ENCODE measurements around the gene DCAF11.

DCAF11 gene

GRCh38 chr14:24155100-24155499, 40.5 kb downstream of the DCAF11 start:
- no peak overlapping the region for H3K27ac ChIP-seq

GRCh38 chr14:24156840-24157239, 42.3 kb downstream of the DCAF11 start:
- H3K9me3 ChIP-seq, result no peaks in the 10 kb centered on the region
- H3K27me3 ChIP-seq, result no peaks in the 10 kb centered on the region
- H3K27ac ChIP-seq, result no peak overlapping the region
- intact Hi-C loops (cut with DNase I; ENCODE audit: low total_unique reads), result no loop called here
- no peak for DNase-seq
- H3K36me3 ChIP-seq, result peaks cover 52 to 88% (median 60%) of the 10 kb centered on the region in 3 donors
- H3K4me1 ChIP-seq, result peaks cover 0 to 11% (median 7%) of the 10 kb centered on the region in 4 donors
- H3K4me3 ChIP-seq, result no peak overlapping the region
- no peak for TF ChIP-seq CTCF (IDR thresholded peaks at IDR 0.05)

More at GRCh38 chr14:24155100-24155499, 40.5 kb downstream of the DCAF11 start:
- Histone ChIP-seq H3K9me3 (no peaks in the 10 kb centered on the region), H3K4me1 (no peaks in the 10 kb centered on the region), H3K4me3 (no peak overlapping the region), H3K36me3 (peaks cover 68 to 98% (median 78%) of the 10 kb centered on the region in 3 donors), H3K27me3 (no peaks in the 10 kb centered on the region)
- DNase-seq, result no peak
- TF ChIP-seq CTCF (IDR thresholded peaks at IDR 0.05), result no peak
- intact Hi-C loops (cut with DNase I; ENCODE audit: low total_unique reads), result no loop called here

GRCh38 chr14:24157331-24157730, 42.8 kb downstream of the DCAF11 start:
- H3K4me3 ChIP-seq, result no peak overlapping the region
- H3K9me3 ChIP-seq, result no peaks in the 10 kb centered on the region
- H3K27ac ChIP-seq, result no peak overlapping the region
- H3K36me3 ChIP-seq, result peaks cover 47 to 83% (median 55%) of the 10 kb centered on the region in 3 donors
- DNase-seq, result no peak
- TF ChIP-seq CTCF (IDR thresholded peaks at IDR 0.05), result no peak
- peaks cover 0 to 16% (median 12%) of the 10 kb centered on the region in 4 donors for H3K4me1 ChIP-seq
- intact Hi-C loops (cut with DNase I; ENCODE audit: low total_unique reads), result no loop called here
- no peaks in the 10 kb centered on the region for H3K27me3 ChIP-seq

GRCh38 chr14:24159777-24160498, 45.4 kb downstream of the DCAF11 start:
- intact Hi-C loops (cut with DNase I; ENCODE audit: low total_unique reads), result no loop called here
- Histone ChIP-seq H3K4me3 (no peak overlapping the region), H3K27me3 (no peaks in the 10 kb centered on the region), H3K9me3 (no peaks in the 10 kb centered on the region), H3K4me1 (peaks cover 0 to 37% (median 28%) of the 10 kb centered on the region in 4 donors), H3K27ac (peak overlapping the region; percentile 84 to 93), H3K36me3 (peaks cover 59 to 79% (median 60%) of the 10 kb centered on the region in 3 donors)
- TF ChIP-seq CTCF (IDR thresholded peaks at IDR 0.05), result no peak
- no peak for DNase-seq

- Histone ChIP-seq H3K4me1 (peaks cover 0 to 37% (median 28%) of the 10 kb centered on the region in 4 donors), H3K9me3 (no peaks in the 10 kb centered on the region), H3K36me3 (peaks cover 59 to 79% (median 60%) of the 10 kb centered on the region in 3 donors), H3K27ac (peak overlapping the region; percentile 84 to 93), H3K4me3 (no peak overlapping the region), H3K27me3 (no peaks in the 10 kb centered on the region)
- no peak for DNase-seq
- intact Hi-C loops (cut with DNase I; ENCODE audit: low total_unique reads), result no loop called here
- TF ChIP-seq CTCF (IDR thresholded peaks at IDR 0.05), result no peak
Observed at GRCh38 chr14:24160499-24160849, 45.9 kb downstream of the DCAF11 start.
